GM23248 (cell line): ENCODE results near the gene RANBP10. TPM values are rescaled to one million over a fixed set of nuclear protein-coding genes. Genes with fewer than 3 reads are reported as not detected.

Source experiments
- DNase-seq: peaks from one replicate; pipeline ENCODE4 v3.0.0-alpha.2; 2015
- H2AFZ ChIP-seq: fragments of 200-600 bp; sonication (generic); 2 replicates; pipeline ENCODE4 v1.6.1; 2016; ENCODE audit warnings: antibody characterized with exemption
- H3F3A ChIP-seq: fragments of 200-600 bp; sonication (generic); 2 replicates; pipeline ENCODE4 v1.6.1; 2016; ENCODE audit warnings: mild to moderate bottlenecking, antibody characterized with exemption, mixed run types; ENCODE audit not compliant: insufficient read depth
- H3K27ac ChIP-seq: fragments of 200-600 bp; sonication (generic); 2 replicates; pipeline ENCODE4 v1.5.1; 2016; ENCODE audit warnings: mild to moderate bottlenecking
- H3K27me3 ChIP-seq: fragments of 200-600 bp; sonication (generic); replicated peaks from 2 replicates; pipeline ENCODE4 v1.6.1; 2016; ENCODE audit warnings: mild to moderate bottlenecking; ENCODE audit not compliant: insufficient read depth
- H3K36me3 ChIP-seq: fragments of 200-600 bp; sonication (generic); 2 replicates; pipeline ENCODE4 v1.6.1; 2016; ENCODE audit warnings: low read depth, mild to moderate bottlenecking
- H3K4me1 ChIP-seq: fragments of 200-600 bp; sonication (generic); 2 replicates; pipeline ENCODE4 v1.6.1; 2016; ENCODE audit warnings: mild to moderate bottlenecking; ENCODE audit not compliant: insufficient read depth
- H3K4me2 ChIP-seq: fragments of 200-600 bp; sonication (generic); one replicate; pipeline ENCODE4 v1.6.1; 2016; ENCODE audit warnings: mild to moderate bottlenecking; ENCODE audit not compliant: unreplicated experiment
- H3K4me3 ChIP-seq: fragments of 200-600 bp; sonication (generic); 2 replicates; pipeline ENCODE4 v1.5.1; 2016; ENCODE audit warnings: mild to moderate bottlenecking
- H3K79me2 ChIP-seq: fragments of 200-600 bp; sonication (generic); 2 replicates; pipeline ENCODE4 v1.6.1; 2016; ENCODE audit warnings: mild to moderate bottlenecking; ENCODE audit not compliant: insufficient read depth
- H3K9ac ChIP-seq: fragments of 200-600 bp; sonication (generic); 2 replicates; pipeline ENCODE4 v1.6.1; 2016; ENCODE audit warnings: mild to moderate bottlenecking
- H3K9me2 ChIP-seq: fragments of 200-600 bp; sonication (generic); 2 replicates; pipeline ENCODE4 v1.6.1; 2016; ENCODE audit warnings: mixed run types, mild to moderate bottlenecking, moderate library complexity; ENCODE audit not compliant: insufficient read depth
- H3K9me3 ChIP-seq: fragments of 200-600 bp; sonication (generic); one replicate; pipeline ENCODE4 v1.6.1; 2017; ENCODE audit warnings: low read depth
- H4K20me1 ChIP-seq: fragments of 200-600 bp; sonication (generic); 2 replicates; pipeline ENCODE4 v1.6.0; 2016; ENCODE audit not compliant: insufficient read depth
- EZH2 ChIP-seq: fragments of 200-600 bp; sonication (generic); IDR thresholded peaks from 2 replicates; pipeline ENCODE4 v1.6.1; 2018; ENCODE audit warnings: antibody characterized with exemption, mild to moderate bottlenecking; ENCODE audit not compliant: insufficient read depth, poor library complexity, severe bottlenecking
- EZH2phosphoT487 ChIP-seq: fragments of 200-600 bp; sonication (generic); IDR thresholded peaks from 2 replicates; pipeline ENCODE4 v1.6.1; 2018; ENCODE audit warnings: antibody characterized with exemption, moderate library complexity, mild to moderate bottlenecking, low read depth; ENCODE audit not compliant: insufficient read depth
- WGBS, 2 experiments: methylation state at CpG; one replicate each; pipeline ENCODE4 v1.1.6; 2015 to 2017; ENCODE audit warnings: low lambda C conversion rate in 2 of 2, low coverage in 1 of 2; ENCODE audit errors: missing lambda C conversion rate in 2 of 2; 5-methylcytosine and 5-hydroxymethylcytosine counted together
- in situ Hi-C: fragments of 300-500 bp; cut with MboI; formaldehyde crosslinking; loops from 2 replicates; pipeline ENCODE4 v1.15.0; 2020
- polyA plus RNA-seq: library from polyadenylated mRNA; unstranded; fragments of >200 nt; fragmentation: Nextera tagmentation; extraction: Ambion mirVana; gene quantifications from 2 replicates; pipeline ENCODE4 v1.2.1, GENCODE V29; 2016
- total RNA-seq: library from RNA; depleted of rRNA; stranded (reverse); fragments of >200 nt; shearing (Covaris generic); gene quantifications from 2 replicates; pipeline ENCODE4 v1.2.3, GENCODE V29; 2014

The RANBP10 gene
- total and polyA plus RNA-seq, 2 experiments from 2014 or later, result 2.4 to 5.8 TPM

GRCh38 chr16:67719048-67719777 lies 87.1 kb downstream of the RANBP10 start, which contains the start of gene GFOD2:
Gene GFOD2, minus strand, starts transcription at chr16:67719316. Its CDS starts 33,601 bp downstream, at chr16:67685715.
- Histone ChIP-seq H3K4me2 (peak within 1 kb of the TSS; percentile 99), H3K4me1 (peaks cover 30% of the 10 kb centered on the region), H3F3A (peaks cover 23% of the 10 kb centered on the region; the same call in 1 of the 2 replicates), H4K20me1 (no peaks in the 10 kb centered on the region; the same call in 1 of the 2 replicates), H3K27ac (peak within 1 kb of the TSS; percentile 84), H3K36me3 (no peaks in the 10 kb centered on the region), H2AFZ (peak within 1 kb of the TSS; percentile 94), H3K9me3 (no peaks in the 10 kb centered on the region), H3K4me3 (peak within 1 kb of the TSS; percentile 84), H3K9me2 (no peaks in the 10 kb centered on the region), H3K9ac (peak within 1 kb of the TSS; percentile 85), H3K27me3 (no peaks in the 10 kb centered on the region), H3K79me2 (peaks cover 49% of the 10 kb centered on the region)
- TF ChIP-seq EZH2 (no peak), EZH2phosphoT487 (no peak)
- 1 to 2% methylated on average over 49 to 58 of the region's 59 CpGs for WGBS, 2 experiments
- peak; percentile 97 for DNase-seq
- in situ Hi-C loops, result no loop called here

GRCh38 chr16:67718668-67719047 lies 87.7 kb downstream of the RANBP10 start:
- peak; percentile 36 for DNase-seq
- Histone ChIP-seq H3K9me3 (no peaks in the 10 kb centered on the region), H4K20me1 (no peaks in the 10 kb centered on the region; the same call in 1 of the 2 replicates), H3K4me3 (peak overlapping the region; percentile 84), H3K27ac (peak overlapping the region; percentile 2; the same call in 1 of the 2 replicates), H2AFZ (peak overlapping the region; percentile 94), H3K36me3 (no peaks in the 10 kb centered on the region), H3K27me3 (no peaks in the 10 kb centered on the region), H3K4me1 (peaks cover 29% of the 10 kb centered on the region), H3F3A (peaks cover 18% of the 10 kb centered on the region; the same call in 1 of the 2 replicates), H3K9me2 (no peaks in the 10 kb centered on the region), H3K4me2 (peak overlapping the region; percentile 99), H3K9ac (peak overlapping the region; percentile 85), H3K79me2 (peaks cover 54% of the 10 kb centered on the region)
- in situ Hi-C loops, result no loop called here
- WGBS, 2 experiments, result 1 to 2% methylated on average over 14 of the region's 14 CpGs
- TF ChIP-seq EZH2 (no peak), EZH2phosphoT487 (no peak)

- no peak overlapping the region for H3K4me2 ChIP-seq
- H3K79me2 ChIP-seq, result peaks cover 73% of the 10 kb centered on the region
- H3K36me3 ChIP-seq, result no peaks in the 10 kb centered on the region
- no peak overlapping the region for H3K27ac ChIP-seq
- DNase-seq, result no peak
- 94 to 100% methylated on average over 2 of the region's 2 CpGs for WGBS, 2 experiments
- H3K4me1 ChIP-seq, result peaks cover 18% of the 10 kb centered on the region
- no peaks in the 10 kb centered on the region; the same call in 1 of the 2 replicates for H4K20me1 ChIP-seq
- in situ Hi-C loops, result no loop called here
- no peaks in the 10 kb centered on the region for H3K9me2 ChIP-seq
- no peak overlapping the region for H2AFZ ChIP-seq
- no peaks in the 10 kb centered on the region for H3K27me3 ChIP-seq
- H3K9ac ChIP-seq, result no peak overlapping the region
- peaks cover 11% of the 10 kb centered on the region; the same call in 1 of the 2 replicates for H3F3A ChIP-seq
- H3K9me3 ChIP-seq, result no peaks in the 10 kb centered on the region
- TF ChIP-seq EZH2, result no peak
- no peak for TF ChIP-seq EZH2phosphoT487
- no peak overlapping the region for H3K4me3 ChIP-seq
Measured at GRCh38 chr16:67716097-67716496, 90.3 kb downstream of the RANBP10 start.

GRCh38 chr16:67714522-67714921 lies 91.8 kb downstream of the RANBP10 start:
- peaks cover 9% of the 10 kb centered on the region for H3K4me1 ChIP-seq
- DNase-seq, result no peak
- 90 to 100% methylated on average over 1 of the region's 1 CpG for WGBS, 2 experiments
- H3K4me3 ChIP-seq, result no peak overlapping the region
- H4K20me1 ChIP-seq, result no peaks in the 10 kb centered on the region; the same call in 1 of the 2 replicates
- H3K4me2 ChIP-seq, result no peak overlapping the region
- H3K9me3 ChIP-seq, result no peaks in the 10 kb centered on the region
- in situ Hi-C loops, result no loop called here
- no peak overlapping the region for H2AFZ ChIP-seq
- no peaks in the 10 kb centered on the region for H3K9me2 ChIP-seq
- peaks cover 5% of the 10 kb centered on the region; the same call in 1 of the 2 replicates for H3F3A ChIP-seq
- no peaks in the 10 kb centered on the region for H3K27me3 ChIP-seq
- H3K27ac ChIP-seq, result no peak overlapping the region
- H3K79me2 ChIP-seq, result peaks cover 88% of the 10 kb centered on the region
- no peak overlapping the region for H3K9ac ChIP-seq
- no peak for TF ChIP-seq EZH2
- TF ChIP-seq EZH2phosphoT487, result no peak
- H3K36me3 ChIP-seq, result no peaks in the 10 kb centered on the region
